ENCODE measurements around the gene KRT7.
A peak's percentile ranks its signal among the peaks of the same experiment; 100 is the strongest.
"Not testable (repeated sequence)": the region's sequence is repeated elsewhere in the genome, so short reads cannot be mapped to it uniquely, and the experiment has no call there.

Gene KRT7

GRCh38 chr12:52245962-52246569 is 13.0 kb downstream of the KRT7 start:
- DNase-seq = no peak

GRCh38 chr12:52246720-52247621 is 13.9 kb downstream of the KRT7 start:
- DNase-seq = peak; percentile 68

- DNase-seq = no peak
These were observed 14.8 kb downstream of the KRT7 start for GRCh38 chr12:52247622-52248540.

DNA sequence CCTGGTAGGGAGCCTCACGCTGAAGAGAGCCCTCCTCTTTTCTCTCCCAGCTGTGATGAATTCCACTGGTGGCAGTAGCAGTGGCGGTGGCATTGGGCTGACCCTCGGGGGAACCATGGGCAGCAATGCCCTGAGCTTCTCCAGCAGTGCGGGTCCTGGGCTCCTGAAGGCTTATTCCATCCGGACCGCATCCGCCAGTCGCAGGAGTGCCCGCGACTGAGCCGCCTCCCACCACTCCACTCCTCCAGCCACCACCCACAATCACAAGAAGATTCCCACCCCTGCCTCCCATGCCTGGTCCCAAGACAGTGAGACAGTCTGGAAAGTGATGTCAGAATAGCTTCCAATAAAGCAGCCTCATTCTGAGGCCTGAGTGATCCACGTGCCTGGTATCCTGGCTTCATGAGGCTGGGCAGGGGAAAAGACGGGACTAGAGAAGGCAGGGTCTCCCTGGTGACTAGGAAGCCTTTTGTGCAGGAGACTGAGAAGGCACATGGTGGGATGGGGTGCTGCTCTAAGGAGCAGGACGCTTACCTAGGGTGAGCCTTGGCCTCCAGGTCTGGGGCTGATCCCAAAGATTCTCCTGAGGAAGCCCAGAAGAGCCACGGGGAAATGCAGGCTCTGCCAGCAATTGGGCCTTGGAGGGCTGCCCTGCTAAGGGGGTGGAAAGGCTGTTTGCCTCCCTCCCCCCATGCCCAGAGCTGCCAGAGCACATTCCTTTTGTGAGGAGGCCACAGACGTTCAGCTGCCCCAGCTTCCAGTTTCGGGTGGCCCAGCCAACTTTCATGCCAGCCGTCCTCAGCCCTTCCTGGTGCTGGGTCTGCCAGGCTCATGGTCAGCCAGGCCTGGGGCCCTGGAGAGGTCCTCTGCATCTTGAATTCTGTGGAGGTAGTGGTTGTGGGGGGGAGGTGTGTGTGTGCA is 15.8 kb downstream of the KRT7 start:
- DNase-seq = no peak

DNA sequence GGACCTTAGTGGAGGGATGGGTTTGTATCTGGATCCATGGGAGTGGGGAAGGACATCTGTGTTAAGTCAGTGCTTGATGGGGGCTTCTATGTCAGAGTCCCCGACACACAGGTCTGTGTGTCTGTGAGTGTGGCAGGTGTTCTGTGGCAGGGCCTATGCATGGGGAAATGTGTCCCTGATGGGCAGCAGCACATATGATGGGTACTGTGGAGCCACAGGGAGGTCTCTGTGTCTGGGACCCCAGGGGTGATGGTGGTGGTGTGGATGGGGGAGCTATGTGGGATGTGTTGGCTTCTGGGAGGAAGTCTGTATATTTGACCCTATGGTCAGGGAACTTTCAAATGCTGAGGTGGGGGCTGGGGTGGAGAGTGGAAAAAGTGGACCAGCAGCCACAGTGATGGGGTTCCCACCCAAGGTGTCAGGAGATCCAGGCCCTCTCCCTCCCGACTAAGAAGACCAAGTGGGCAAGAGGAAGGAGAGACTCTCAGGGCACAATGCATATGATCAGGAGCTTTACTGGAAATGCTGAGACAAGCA is 16.5 kb downstream of the KRT7 start:
- DNase-seq = no peak

DNA sequence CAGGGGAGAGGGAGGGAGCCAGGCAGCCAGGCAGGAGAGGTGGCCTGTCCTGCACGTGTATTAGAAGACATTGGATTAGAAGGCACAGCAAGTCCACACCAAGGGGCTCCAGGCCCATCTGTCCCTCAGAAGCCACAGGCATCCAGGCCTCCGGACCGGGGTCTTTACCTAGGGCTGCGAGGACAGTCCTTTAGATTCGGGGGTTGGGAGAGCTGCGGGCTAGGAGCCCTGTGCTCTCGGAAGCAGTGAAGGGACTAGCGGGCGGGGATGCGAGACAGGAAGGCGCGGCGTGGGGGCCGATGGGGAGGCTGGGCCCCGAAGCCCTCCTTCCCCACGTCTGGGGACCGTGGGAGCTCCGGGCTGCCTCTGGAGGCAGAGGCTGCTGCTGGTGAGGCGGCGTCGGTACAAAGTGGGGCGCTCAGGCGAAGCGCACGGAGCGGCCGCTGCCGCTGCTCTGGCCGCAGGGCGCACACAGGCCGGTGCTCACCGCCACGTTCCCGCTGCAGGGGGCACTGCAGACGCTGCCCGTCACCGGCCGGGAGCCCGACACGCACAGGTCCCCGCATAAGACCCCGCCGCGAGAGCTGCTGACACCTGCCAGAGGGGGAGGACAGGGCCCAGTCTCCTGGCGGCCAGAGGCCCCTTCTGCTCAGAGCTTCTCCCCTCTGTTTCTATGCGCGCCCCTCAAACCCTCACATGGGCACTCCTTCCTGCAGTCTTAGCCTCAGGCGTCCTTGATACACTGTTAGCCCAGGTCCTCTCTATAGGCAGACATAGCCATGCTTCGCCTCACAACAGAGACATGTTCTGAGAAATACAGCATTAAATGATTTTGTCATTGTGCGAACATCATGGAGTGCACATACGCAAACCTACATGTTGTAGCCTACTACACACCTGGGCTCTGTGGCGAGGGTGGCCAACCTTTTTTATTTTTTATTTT is 17.3 kb downstream of the KRT7 start:
- no peak for DNase-seq

- no peak for DNase-seq
These were observed 18.5 kb downstream of the KRT7 start for GRCh38 chr12:52251367-52252051.

- not testable (repeated sequence) for DNase-seq
These were observed 19.2 kb downstream of the KRT7 start for GRCh38 chr12:52252175-52252615.

DNA sequence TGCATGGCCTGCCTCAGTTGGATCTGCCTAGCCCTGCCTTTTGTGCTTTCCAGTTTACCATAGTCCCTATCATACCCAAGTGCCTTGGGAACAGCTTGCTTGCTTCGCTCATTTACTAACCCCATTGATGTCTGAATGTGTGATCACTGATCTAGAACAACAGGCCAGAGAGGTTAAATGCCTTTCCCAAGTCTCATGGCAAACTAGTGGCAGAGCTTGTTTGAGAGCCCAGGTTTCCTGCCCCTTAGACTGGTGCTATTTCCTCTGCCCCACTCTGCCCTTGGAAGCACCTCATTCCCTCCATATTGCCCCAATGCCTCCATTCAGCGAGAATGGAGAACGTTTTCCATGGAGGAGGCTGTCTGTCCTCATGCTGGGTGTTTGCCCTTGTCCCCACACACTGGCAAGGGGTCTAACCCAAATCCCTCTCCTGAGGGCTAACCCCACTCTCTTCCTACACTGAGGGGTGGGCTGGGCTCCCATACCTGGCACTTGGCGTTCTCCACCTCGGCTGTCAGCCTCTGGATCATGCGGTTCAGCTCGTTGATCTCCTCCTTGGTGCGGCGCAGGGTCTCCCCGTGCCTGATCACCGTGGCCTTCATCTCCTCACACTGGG is 19.8 kb downstream of the KRT7 start:
- DNase-seq = no peak

DNA sequence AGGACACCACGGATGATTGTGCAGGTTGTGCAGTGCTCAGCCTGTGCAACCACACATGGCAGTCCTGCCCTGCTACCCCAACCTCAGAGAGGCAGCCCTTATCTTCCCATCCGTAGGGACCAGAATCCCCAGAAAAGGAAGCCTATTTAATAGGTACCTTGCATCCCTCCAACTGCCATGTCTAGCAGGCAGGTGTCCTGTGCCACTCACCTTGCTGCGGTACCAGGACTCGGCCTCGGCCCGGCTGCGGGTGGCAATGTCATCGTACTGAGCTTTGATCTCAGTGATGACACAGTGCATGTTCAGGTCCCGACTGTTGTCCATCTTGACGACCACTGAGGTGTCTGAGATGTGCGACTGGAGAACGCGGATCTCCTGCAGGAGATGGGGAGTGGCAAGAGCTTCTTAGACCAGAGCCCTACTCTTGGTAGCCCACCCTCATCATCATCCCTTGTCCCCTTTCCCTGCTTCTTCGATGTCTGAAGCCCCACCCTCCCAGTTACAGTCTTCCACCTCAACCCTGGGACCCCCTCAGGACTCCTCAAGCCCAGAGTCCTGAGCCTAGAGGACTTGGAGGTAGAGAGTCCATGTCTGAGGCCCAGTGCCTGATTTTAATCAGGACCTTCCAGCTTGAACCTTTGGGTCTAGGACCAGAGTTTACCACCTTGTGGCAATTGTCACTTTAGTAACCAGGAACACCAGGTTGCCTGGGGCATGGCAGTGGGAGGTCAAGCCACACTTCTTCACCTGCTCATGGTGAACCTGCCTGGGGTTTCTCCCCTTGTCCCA is 20.5 kb downstream of the KRT7 start:
- DNase-seq = no peak

DNA sequence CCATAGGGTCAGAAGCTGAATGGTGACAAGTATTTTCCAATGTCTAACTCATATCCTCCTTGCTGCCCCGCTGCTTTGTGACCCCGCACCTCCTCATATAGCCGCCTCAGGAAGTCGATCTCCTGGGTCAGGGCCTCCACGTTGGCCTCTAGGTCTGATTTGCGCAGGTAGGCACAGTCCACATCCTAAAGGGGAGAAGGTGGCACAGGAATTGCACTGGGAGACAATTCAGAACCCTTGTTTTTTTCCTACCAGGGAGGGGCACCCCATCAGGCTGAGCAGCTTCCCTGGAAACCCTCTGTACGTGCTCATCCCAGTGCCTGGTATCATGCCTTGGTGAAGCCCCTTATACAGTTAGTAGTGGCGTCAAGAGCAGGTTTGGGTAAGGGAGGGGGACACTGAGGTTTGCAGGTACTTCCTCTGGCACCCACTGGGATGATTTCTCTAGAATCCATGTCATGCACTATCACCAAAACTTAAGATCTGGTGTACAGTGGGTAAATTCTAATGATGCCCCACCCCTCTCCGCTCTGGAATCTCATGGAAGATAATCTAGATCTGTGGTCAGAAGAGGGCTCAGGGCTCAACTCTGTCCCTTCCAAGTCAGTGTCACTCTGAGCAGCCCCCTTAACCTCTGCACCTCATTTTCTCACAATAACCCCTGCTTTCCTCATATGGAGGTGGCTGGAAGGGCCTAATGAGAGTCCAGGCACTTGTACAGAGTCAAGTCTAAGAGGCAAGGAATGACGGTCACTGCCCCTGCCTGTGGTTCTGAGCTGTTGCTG is 21.3 kb downstream of the KRT7 start:
- no peak for DNase-seq

DNA sequence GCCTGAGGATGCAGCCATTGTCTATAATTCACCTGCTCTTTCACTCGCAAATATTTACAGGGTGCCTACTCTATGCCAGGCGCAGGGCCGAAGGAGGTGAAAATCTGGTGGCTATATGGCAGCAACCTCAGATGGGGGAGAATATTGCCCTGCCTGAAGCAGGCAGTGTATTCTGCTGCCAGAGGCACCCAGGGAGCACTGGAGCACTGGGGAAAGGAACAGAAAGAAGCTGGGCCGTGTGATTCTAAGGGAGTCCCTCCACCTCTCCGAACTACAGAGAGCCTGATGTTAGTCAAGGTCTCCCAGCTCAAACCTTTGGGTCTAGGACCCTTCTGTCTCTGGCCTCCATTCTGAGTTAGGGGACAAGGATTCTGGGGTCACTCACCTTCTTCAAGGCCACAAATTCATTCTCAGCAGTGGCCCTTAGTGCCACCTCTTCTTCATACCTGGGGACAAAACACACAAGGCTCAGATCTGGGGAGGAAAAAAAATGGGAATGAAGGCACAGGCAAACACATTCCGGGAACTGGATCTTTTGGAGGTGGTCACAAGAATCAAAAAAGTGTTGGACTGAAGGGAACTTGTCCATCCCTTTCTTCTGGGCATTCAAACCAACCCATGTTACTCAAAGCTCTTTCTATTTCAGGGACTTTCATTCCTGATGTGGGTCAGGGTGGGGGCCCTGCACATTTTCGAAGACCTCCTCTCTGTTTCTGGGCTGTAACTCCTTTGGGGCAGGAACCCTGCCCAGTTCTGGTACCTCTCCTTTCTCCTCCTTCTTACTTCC is 22.1 kb downstream of the KRT7 start:
- no peak for DNase-seq

DNA sequence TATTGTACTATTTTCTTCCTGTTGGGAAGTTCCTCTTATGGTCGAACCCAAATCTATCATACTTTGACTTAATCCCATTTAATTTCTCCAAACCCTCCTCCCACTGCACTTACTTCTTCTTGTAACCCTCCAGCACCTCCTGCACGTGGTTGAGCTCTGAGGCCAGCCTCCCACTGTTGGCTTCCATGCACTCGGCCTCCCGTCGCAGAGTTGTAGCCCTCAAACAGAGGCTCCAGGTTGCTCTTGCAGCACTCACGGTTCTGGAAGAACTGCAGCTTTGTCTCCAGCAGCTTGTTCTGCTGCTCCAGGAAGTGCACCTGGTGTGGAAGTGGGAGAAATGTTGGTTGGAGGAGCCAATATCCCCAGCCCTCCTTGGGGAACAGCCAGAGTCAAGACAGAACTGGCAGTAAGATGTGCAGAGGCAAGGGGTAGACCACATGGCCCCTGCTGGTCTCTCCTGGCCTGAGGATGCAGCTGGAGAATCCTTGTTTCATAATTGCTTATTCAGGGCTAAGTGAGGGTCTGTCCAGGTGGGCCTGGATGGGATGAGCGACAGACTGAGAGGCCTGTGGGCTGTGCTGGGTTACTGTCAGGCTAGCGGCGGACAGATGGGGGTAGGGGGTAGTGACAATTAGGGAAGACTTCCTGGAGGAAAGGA is 23.0 kb downstream of the KRT7 start:
- DNase-seq = no peak

DNA sequence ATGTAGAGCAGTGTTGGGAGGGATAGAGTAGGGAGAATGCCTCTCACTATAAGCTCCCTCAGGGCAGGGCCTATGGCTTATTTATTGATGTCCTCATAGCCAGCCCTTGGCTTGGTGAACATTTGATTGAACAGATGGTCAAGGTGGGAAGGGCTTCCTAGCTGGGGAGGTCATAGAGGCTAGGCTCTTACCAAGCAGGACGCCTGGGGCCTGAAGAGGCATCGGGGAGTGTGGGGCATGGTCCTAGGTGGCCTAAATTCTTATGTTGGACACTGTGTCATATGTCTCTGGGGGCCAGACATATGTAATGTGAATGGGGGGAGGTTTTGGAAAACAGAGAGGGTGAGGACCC is 23.5 kb downstream of the KRT7 start:
- no peak for DNase-seq

DNA sequence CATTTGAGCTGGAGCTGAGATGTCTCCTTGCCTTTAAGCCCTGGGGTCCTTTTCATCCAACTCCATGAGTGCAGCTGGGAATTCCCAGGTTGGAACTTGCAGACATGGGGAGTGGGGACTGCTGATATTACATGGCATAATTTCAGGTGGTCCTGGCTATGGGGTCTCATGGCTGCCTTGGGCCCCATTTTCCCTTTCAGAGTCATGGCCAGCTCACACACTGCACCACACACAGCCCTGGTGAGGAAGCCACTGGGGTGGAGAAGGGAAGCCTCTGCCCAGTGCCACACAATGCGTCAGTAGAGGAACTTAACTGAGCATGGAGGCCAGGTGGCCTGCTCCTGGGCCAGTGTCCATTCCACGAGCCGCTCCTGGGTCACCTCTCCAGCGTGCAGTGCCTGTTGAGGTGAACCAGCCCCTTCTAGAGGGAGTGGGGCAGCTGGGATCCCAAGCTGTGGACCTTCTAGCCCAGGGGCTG is 24.1 kb downstream of the KRT7 start:
- DNase-seq = no peak

DNA sequence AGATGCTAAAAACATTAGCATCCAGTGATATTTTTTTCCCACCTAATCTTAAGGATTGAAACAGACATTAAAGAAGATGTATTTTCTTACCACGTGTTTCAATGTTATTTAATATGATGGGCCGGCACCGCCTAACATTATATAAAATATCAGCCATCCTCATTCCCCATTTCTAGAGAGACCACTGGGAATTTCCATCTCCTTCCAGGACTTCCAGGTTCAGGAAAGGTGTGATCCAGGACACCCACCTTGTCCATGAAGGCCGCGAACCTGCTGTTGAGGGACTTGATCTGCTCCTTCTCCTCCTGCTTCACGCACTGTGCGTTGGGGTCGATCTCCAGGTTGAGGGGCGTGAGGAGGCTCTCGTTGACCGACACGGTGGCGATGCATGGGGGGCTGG is 24.9 kb downstream of the KRT7 start:
- not testable (repeated sequence) for DNase-seq
